ENCODE data around the gene CD83. TPM values are rescaled to one million over a fixed set of nuclear protein-coding genes. Genes with fewer than 3 reads are reported as not detected.

CD83 gene
- total and polyA plus RNA-seq, 2 of the 8 experiments (the other 6 are each of a cell fraction or from before 2014, with no cell fraction given), result 4.6 to 8.5 TPM

DNA sequence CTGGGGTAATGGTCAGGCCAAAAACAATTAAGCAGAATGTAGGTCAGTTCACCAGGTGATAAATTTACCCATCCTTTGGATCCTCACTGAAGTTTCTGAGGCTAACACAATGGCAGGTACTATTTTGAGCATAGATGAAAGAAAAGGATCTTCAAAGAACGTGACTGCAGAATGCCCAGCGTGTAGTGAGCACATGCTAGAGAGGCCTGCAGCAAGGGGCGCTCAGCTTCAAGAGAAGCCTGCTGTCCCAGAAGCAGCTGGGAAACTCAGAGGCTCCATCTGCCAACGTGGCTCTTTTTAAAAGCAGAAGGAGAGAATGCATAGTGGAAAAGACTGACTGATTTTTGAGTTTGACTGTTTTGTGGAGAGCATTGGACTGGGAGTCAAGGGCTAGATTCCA lies 57.4 kb downstream of the CD83 start:
- Histone ChIP-seq H4K20me1 (replicated peaks in 1 of 2; ENCODE audit: control insufficient read depth in 1 of 2, insufficient read depth in 2 of 2, low read length in 2 of 2) (no peaks in the 10 kb centered on the region), H3K23me2 (ENCODE audit: low read depth, low read length) (no peaks in the 10 kb centered on the region), H2BK5ac (ENCODE audit: low read depth, low read length) (no peak overlapping the region), H3K79me2 (ENCODE audit: control insufficient read depth in 1 of 2, insufficient read depth in 2 of 2, low read length in 2 of 2) (no peaks in the 10 kb centered on the region), H3K36me3 (ENCODE audit: control insufficient read depth in 2 of 4, insufficient read depth in 4 of 4, low read length in 3 of 4) (no peaks in the 10 kb centered on the region), H4K8ac (ENCODE audit: extremely low read depth, insufficient read depth, low read length) (no peak overlapping the region), H3K56ac (replicated peaks; ENCODE audit: insufficient read length, low read depth, low read length) (no peak overlapping the region), H2BK15ac (ENCODE audit: low read length) (no peak overlapping the region), H3K9me3 (ENCODE audit: insufficient read depth in 2 of 2, low read depth in 1 of 2, low read length in 1 of 2) (peaks cover 3% of the 10 kb centered on the region in 2 experiments; a peak in 3 of 4 replicates), H2AK5ac (ENCODE audit: low read depth, low read length) (no peak overlapping the region), H3K79me1 (ENCODE audit: low read depth, low read length) (no peaks in the 10 kb centered on the region), H3K18ac (ENCODE audit: extremely low read depth, low read length) (no peak overlapping the region), H3K4ac (replicated peaks; ENCODE audit: insufficient read length, low read depth, low read length) (no peak overlapping the region), H2BK20ac (ENCODE audit: low read length) (no peak overlapping the region), H4K5ac (ENCODE audit: insufficient read length, low read depth, low read length) (no peak overlapping the region), H3K14ac (ENCODE audit: insufficient read length) (no peak overlapping the region), H3K4me3 (ENCODE audit: extremely low read depth in 1 of 4, insufficient read depth in 2 of 4, low read depth in 3 of 4, low read length in 4 of 4) (no peak overlapping the region), H3K4me1 (replicated peaks in 1 of 4; ENCODE audit: control insufficient read depth in 3 of 4, insufficient read depth in 4 of 4, low read length in 3 of 4) (no peaks in the 10 kb centered on the region), H3K27ac (ENCODE audit: low read depth, low read length) (no peak overlapping the region), H4K91ac (replicated peaks; ENCODE audit: insufficient read length, low read length) (no peak overlapping the region), H2BK12ac (ENCODE audit: low read depth, low read length) (no peak overlapping the region), H2AFZ (ENCODE audit: low read length) (no peak overlapping the region), H3K27me3 (replicated peaks in 1 of 4; ENCODE audit: control insufficient read depth in 3 of 4, extremely low read depth in 1 of 4, insufficient read depth in 3 of 4, low read length in 3 of 4) (no peaks in the 10 kb centered on the region), H3K9ac (replicated peaks in 1 of 4; ENCODE audit: extremely low read depth in 1 of 4, low read depth in 3 of 4, low read length in 3 of 4) (no peak overlapping the region), H3K23ac (ENCODE audit: insufficient read length) (no peak overlapping the region), H2BK120ac (replicated peaks; ENCODE audit: low read depth, low read length) (no peak overlapping the region), H3K4me2 (ENCODE audit: insufficient read depth in 1 of 2, low read depth in 2 of 2, low read length in 2 of 2) (no peak overlapping the region)
- TF ChIP-seq CHD1 (IDR thresholded peaks at IDR 0.05; ENCODE audit: low read depth, low read length), result no peak
- TF ChIP-seq, protein P1, sequence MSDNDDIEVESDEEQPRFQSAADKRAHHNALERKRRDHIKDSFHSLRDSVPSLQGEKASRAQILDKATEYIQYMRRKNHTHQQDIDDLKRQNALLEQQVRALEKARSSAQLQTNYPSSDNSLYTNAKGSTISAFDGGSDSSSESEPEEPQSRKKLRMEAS (IDR thresholded peaks at IDR 0.05), result 0 out of 2 replicates have a peak, but pooled peaks have one; percentile 16
- no peak for FAIRE-seq
- DNase-seq (ENCODE audit: low read depth in 1 of 2, low spot score in 2 of 2), result no peak
- POLR2A ChIA-PET (ENCODE audit: partially characterized antibody), result no interaction called here
- CTCF ChIA-PET (ENCODE audit: partially characterized antibody), result no interaction called here
- 86% methylated on average over 4 of the region's 4 CpGs; no CpG with 5 or more reads in 1 of the 2 experiments for WGBS, 2 experiments (ENCODE audit: extremely low coverage in 1 of 2, insufficient coverage in 1 of 2, insufficient read length in 1 of 2, insufficient replicate concordance in 2 of 2, low coverage in 1 of 2, low lambda C conversion rate in 2 of 2, missing lambda C conversion rate in 1 of 2)
